Measurements from ENCODE around the gene SRD5A1.

DNA sequence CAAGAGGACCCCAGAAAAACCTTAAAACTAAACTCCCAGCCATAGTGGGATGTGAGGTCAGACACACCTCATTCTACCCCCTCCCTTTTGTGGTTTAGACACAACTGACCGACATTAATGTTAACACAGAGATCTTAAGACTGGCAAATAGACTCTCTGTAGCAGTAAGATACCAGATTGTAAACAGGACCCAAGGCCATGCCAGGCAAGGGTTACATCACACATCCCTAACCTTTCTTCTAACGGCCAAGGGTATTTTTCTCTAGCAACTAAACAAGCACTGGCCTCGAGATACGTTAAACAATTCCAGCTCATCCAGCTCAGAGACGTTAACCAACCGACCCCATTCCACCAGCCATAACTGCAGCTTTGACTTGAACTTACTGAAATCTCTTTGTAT is 39.2 kb upstream of the SRD5A1 start:
- TF ChIP-seq, protein P1, sequence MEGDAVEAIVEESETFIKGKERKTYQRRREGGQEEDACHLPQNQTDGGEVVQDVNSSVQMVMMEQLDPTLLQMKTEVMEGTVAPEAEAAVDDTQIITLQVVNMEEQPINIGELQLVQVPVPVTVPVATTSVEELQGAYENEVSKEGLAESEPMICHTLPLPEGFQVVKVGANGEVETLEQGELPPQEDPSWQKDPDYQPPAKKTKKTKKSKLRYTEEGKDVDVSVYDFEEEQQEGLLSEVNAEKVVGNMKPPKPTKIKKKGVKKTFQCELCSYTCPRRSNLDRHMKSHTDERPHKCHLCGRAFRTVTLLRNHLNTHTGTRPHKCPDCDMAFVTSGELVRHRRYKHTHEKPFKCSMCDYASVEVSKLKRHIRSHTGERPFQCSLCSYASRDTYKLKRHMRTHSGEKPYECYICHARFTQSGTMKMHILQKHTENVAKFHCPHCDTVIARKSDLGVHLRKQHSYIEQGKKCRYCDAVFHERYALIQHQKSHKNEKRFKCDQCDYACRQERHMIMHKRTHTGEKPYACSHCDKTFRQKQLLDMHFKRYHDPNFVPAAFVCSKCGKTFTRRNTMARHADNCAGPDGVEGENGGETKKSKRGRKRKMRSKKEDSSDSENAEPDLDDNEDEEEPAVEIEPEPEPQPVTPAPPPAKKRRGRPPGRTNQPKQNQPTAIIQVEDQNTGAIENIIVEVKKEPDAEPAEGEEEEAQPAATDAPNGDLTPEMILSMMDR (IDR thresholded peaks at IDR 0.05) = no peak
- no peak for TF ChIP-seq ZFX (IDR thresholded peaks at IDR 0.05; ENCODE audit: borderline replicate concordance)
